ENCODE measurements around the gene NTRK2. TPM values are rescaled to one million over a fixed set of nuclear protein-coding genes. Genes with fewer than 3 reads are reported as not detected.

The NTRK2 gene
- total and polyA plus RNA-seq, 10 of the 15 experiments (the other 5 are each of a cell fraction or from before 2014, with no cell fraction given), result 0.42 to 4.6 (median 0.65) TPM

DNA sequence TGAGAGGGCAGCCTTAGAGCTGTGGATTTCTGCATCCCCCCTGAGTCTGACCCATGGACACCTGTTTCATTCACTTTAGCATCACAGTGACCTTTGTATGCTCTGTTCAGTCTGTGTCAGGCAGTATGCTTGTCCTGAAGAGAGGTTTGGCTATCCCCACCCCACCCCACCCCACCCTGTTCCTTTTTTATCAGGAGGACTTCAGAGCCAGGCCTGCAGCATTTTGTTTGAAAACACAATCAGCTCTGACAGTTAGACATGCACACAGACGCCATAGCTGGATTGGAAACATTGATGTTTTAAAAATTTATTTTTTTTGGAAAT is 142.2 kb downstream of the NTRK2 start:
- ChIA-PET POLR2A (no interaction called here), RAD21 (ENCODE audit: unreplicated experiment) (no interaction called here), CTCF (interaction anchor here (0.6 kb wide), 1 partner anchor 62 kb away, joined by 4 read pairs; no protein-coding TSS in a partner anchor), SMC1A (ENCODE audit: uncharacterized antibody, unreplicated experiment) (interaction anchor here (0.9 to 2.0 kb wide), 4 partner anchors 9 to 114 kb away, joined by 3 to 4 read pairs (median 4); no protein-coding TSS in a partner anchor)
- ATAC-seq, result no peak
- FAIRE-seq, result no peak
- Histone ChIP-seq H2AFZ (ENCODE audit: control insufficient read depth, low read depth, low read length) (no peak overlapping the region), H4K20me1 (ENCODE audit: control insufficient read depth, insufficient read depth) (no peaks in the 10 kb centered on the region), H3K27ac (ENCODE audit: control insufficient read depth, insufficient read depth) (no peak overlapping the region), H3K9me3 (replicated peaks; ENCODE audit: control insufficient read depth, insufficient read depth, low read length) (no peaks in the 10 kb centered on the region), H3K4me1 (ENCODE audit: control insufficient read depth, insufficient read depth, low read length) (no peaks in the 10 kb centered on the region), H3K79me2 (ENCODE audit: control insufficient read depth, insufficient read depth, low read length) (no peaks in the 10 kb centered on the region), H3K36me3 (ENCODE audit: control insufficient read depth in 2 of 2, insufficient read depth in 2 of 2, low read length in 1 of 2) (no peaks in the 10 kb centered on the region; a peak in 1 of 4 replicates), H3K27me3 (replicated peaks in 1 of 2; ENCODE audit: control insufficient read depth in 2 of 2, insufficient read depth in 2 of 2, low read length in 1 of 2) (no peaks in the 10 kb centered on the region; a peak in 1 of 4 replicates), H3K4me2 (ENCODE audit: control insufficient read depth, insufficient read depth) (no peak overlapping the region), H3K9ac (ENCODE audit: control insufficient read depth, insufficient read depth, low read length) (no peak overlapping the region), H3K4me3 (no peak overlapping the region)
- no peak for DNase-seq (ENCODE audit: low read depth, low spot score)
- intact Hi-C loops (cut with micrococcal nuclease; ENCODE audit: unreplicated experiment) (no loop called here), in situ Hi-C loops (cut with MboI) (no loop called here)
- TF ChIP-seq SREBF2 (IDR thresholded peaks at IDR 0.05; ENCODE audit: low read length) (no peak), GABPA (IDR thresholded peaks at IDR 0.05; ENCODE audit: low read depth) (no peak), WRNIP1 (IDR thresholded peaks at IDR 0.05; ENCODE audit: borderline replicate concordance, low read depth, low read length) (no peak), RBBP5 (conservative IDR thresholded peaks at IDR 0.05) (no peak), RAD21 (IDR thresholded peaks at IDR 0.05; ENCODE audit: insufficient read depth, low read depth, low read length) (no peak), KAT2A (conservative IDR thresholded peaks at IDR 0.05; ENCODE audit: control insufficient read depth, low read depth, low read length) (no peak), SIX5 (IDR thresholded peaks at IDR 0.05; ENCODE audit: low read depth, low read length, severe bottlenecking) (no peak), HDGF (IDR thresholded peaks at IDR 0.05) (no peak), SMARCA5 (IDR thresholded peaks at IDR 0.05) (no peak), BHLHE40 (IDR thresholded peaks at IDR 0.05; ENCODE audit: borderline replicate concordance in 1 of 2, low read depth in 2 of 2, low read length in 1 of 2) (no peak), IKZF1 (conservative IDR thresholded peaks at IDR 0.05) (no peak)
- TF ChIP-seq, protein P1, sequence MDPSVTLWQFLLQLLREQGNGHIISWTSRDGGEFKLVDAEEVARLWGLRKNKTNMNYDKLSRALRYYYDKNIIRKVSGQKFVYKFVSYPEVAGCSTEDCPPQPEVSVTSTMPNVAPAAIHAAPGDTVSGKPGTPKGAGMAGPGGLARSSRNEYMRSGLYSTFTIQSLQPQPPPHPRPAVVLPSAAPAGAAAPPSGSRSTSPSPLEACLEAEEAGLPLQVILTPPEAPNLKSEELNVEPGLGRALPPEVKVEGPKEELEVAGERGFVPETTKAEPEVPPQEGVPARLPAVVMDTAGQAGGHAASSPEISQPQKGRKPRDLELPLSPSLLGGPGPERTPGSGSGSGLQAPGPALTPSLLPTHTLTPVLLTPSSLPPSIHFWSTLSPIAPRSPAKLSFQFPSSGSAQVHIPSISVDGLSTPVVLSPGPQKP (IDR thresholded peaks at IDR 0.05; ENCODE audit: low read depth, low read length), result no peak
- TF ChIP-seq, protein P2, sequence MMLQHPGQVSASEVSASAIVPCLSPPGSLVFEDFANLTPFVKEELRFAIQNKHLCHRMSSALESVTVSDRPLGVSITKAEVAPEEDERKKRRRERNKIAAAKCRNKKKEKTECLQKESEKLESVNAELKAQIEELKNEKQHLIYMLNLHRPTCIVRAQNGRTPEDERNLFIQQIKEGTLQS (IDR thresholded peaks at IDR 0.05; ENCODE audit: borderline replicate concordance, extremely low read depth, low read depth, low read length), result no peak
- TF ChIP-seq, protein P3, sequence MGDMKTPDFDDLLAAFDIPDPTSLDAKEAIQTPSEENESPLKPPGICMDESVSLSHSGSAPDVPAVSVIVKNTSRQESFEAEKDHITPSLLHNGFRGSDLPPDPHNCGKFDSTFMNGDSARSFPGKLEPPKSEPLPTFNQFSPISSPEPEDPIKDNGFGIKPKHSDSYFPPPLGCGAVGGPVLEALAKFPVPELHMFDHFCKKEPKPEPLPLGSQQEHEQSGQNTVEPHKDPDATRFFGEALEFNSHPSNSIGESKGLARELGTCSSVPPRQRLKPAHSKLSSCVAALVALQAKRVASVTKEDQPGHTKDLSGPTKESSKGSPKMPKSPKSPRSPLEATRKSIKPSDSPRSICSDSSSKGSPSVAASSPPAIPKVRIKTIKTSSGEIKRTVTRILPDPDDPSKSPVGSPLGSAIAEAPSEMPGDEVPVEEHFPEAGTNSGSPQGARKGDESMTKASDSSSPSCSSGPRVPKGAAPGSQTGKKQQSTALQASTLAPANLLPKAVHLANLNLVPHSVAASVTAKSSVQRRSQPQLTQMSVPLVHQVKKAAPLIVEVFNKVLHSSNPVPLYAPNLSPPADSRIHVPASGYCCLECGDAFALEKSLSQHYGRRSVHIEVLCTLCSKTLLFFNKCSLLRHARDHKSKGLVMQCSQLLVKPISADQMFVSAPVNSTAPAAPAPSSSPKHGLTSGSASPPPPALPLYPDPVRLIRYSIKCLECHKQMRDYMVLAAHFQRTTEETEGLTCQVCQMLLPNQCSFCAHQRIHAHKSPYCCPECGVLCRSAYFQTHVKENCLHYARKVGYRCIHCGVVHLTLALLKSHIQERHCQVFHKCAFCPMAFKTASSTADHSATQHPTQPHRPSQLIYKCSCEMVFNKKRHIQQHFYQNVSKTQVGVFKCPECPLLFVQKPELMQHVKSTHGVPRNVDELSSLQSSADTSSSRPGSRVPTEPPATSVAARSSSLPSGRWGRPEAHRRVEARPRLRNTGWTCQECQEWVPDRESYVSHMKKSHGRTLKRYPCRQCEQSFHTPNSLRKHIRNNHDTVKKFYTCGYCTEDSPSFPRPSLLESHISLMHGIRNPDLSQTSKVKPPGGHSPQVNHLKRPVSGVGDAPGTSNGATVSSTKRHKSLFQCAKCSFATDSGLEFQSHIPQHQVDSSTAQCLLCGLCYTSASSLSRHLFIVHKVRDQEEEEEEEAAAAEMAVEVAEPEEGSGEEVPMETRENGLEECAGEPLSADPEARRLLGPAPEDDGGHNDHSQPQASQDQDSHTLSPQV (IDR thresholded peaks at IDR 0.05), result no peak
- TF ChIP-seq, protein P4, sequence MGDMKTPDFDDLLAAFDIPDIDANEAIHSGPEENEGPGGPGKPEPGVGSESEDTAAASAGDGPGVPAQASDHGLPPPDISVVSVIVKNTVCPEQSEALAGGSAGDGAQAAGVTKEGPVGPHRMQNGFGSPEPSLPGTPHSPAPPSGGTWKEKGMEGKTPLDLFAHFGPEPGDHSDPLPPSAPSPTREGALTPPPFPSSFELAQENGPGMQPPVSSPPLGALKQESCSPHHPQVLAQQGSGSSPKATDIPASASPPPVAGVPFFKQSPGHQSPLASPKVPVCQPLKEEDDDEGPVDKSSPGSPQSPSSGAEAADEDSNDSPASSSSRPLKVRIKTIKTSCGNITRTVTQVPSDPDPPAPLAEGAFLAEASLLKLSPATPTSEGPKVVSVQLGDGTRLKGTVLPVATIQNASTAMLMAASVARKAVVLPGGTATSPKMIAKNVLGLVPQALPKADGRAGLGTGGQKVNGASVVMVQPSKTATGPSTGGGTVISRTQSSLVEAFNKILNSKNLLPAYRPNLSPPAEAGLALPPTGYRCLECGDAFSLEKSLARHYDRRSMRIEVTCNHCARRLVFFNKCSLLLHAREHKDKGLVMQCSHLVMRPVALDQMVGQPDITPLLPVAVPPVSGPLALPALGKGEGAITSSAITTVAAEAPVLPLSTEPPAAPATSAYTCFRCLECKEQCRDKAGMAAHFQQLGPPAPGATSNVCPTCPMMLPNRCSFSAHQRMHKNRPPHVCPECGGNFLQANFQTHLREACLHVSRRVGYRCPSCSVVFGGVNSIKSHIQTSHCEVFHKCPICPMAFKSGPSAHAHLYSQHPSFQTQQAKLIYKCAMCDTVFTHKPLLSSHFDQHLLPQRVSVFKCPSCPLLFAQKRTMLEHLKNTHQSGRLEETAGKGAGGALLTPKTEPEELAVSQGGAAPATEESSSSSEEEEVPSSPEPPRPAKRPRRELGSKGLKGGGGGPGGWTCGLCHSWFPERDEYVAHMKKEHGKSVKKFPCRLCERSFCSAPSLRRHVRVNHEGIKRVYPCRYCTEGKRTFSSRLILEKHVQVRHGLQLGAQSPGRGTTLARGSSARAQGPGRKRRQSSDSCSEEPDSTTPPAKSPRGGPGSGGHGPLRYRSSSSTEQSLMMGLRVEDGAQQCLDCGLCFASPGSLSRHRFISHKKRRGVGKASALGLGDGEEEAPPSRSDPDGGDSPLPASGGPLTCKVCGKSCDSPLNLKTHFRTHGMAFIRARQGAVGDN (IDR thresholded peaks at IDR 0.05), result no peak
- 25% methylated on average over 1 of the region's 1 CpG for WGBS (ENCODE audit: insufficient coverage, insufficient replicate concordance, low lambda C conversion rate, missing lambda C conversion rate)
- no TSS peak for BruUV-seq (replicated peaks)
